Midbrain (tissue), 1 donor: ENCODE measurements around the gene HHAT.

Source experiments
- DNase-seq: peaks from one replicate; lab custom pipeline; 2025; lab: John Stamatoyannopoulos, UW

Gene HHAT

GRCh38 chr1:210685295-210685650 is 356.6 kb downstream of the HHAT start:
- no peak for DNase-seq

- DNase-seq, result no peak
Measured at GRCh38 chr1:210686841-210687240, 358.1 kb downstream of the HHAT start.

- no peak for DNase-seq
Measured at GRCh38 chr1:210687582-210688279, 359.0 kb downstream of the HHAT start.

GRCh38 chr1:210688512-210689234 is 360.0 kb downstream of the HHAT start:
- no peak for DNase-seq

- no peak for DNase-seq
Measured at GRCh38 chr1:210689826-210690225, 361.1 kb downstream of the HHAT start.

GRCh38 chr1:210690236-210690635 is 361.5 kb downstream of the HHAT start:
- no peak for DNase-seq

- no peak for DNase-seq
Measured at GRCh38 chr1:210691039-210691610, 362.4 kb downstream of the HHAT start.

GRCh38 chr1:210692796-210693195 is 364.1 kb downstream of the HHAT start:
- no peak for DNase-seq

- DNase-seq, result no peak
Measured at GRCh38 chr1:210695026-210695425, 366.3 kb downstream of the HHAT start.

- no peak for DNase-seq
Measured at GRCh38 chr1:210696709-210697108, 368.0 kb downstream of the HHAT start.

- no peak for DNase-seq
Measured at GRCh38 chr1:210697185-210697584, 368.5 kb downstream of the HHAT start.

- no peak for DNase-seq
Measured at GRCh38 chr1:210698661-210699060, 370.0 kb downstream of the HHAT start.

- DNase-seq, result no peak
Measured at GRCh38 chr1:210700083-210700482, 371.4 kb downstream of the HHAT start.

- DNase-seq, result no peak
Measured at GRCh38 chr1:210700511-210700910, 371.8 kb downstream of the HHAT start.

GRCh38 chr1:210702506-210702905 is 373.8 kb downstream of the HHAT start:
- DNase-seq, result no peak

- DNase-seq, result no peak
Measured at GRCh38 chr1:210703593-210703992, 374.9 kb downstream of the HHAT start.

- no peak for DNase-seq
Measured at GRCh38 chr1:210705086-210705485, 376.4 kb downstream of the HHAT start.

GRCh38 chr1:210706246-210706645 is 377.5 kb downstream of the HHAT start:
- no peak for DNase-seq

GRCh38 chr1:210707300-210708240 is 378.9 kb downstream of the HHAT start:
- no peak for DNase-seq

GRCh38 chr1:210709701-210710100 is 381.0 kb downstream of the HHAT start:
- no peak for DNase-seq

GRCh38 chr1:210711825-210712612 is 383.3 kb downstream of the HHAT start:
- DNase-seq, result no peak
